ENCODE data around the gene RNF5. TPM values are rescaled to one million over a fixed set of nuclear protein-coding genes. Genes with fewer than 3 reads are reported as not detected.

The RNF5 gene
- total and polyA plus RNA-seq, 9 of the 15 experiments (the other 6 are each of a cell fraction or from before 2014, with no cell fraction given) = 62.2 to 245 (median 129) TPM

DNA sequence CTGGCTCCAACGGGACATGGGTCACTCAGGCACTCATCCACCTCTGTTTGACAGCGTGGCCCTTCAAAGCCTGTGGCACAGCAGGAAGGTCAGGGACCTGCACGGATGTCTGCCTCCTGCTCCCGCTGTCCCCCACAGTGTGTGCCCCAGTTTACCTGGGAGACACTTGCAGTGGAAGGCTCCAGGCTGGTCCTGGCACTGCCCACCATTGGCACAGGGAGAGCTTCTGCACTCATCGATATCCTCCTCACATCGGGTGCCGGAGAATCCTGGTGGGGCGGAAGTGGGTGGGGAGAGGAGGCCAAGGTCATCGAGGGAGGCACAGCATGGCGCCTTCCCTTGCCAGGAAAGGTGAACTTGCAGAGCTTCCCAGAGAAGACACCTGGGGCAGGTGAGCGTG is 38.8 kb downstream of the RNF5 start (continued):
- TF ChIP-seq HNRNPUL1 (IDR thresholded peaks at IDR 0.05; ENCODE audit: low read length) = no peak
- no peak for TF ChIP-seq FOXM1 (IDR thresholded peaks at IDR 0.05; ENCODE audit: low read depth)
- TF ChIP-seq FOXM1 (CRISPR knock-in tag; IDR thresholded peaks at IDR 0.05; ENCODE audit: low read depth) = no peak
- TF ChIP-seq YY1 (IDR thresholded peaks at IDR 0.05; ENCODE audit: borderline replicate concordance in 1 of 3, control insufficient read depth in 1 of 3, extremely low read depth in 1 of 3, insufficient read depth in 3 of 3, insufficient read length in 1 of 3, insufficient replicate concordance in 2 of 3, low read depth in 1 of 3, low read length in 2 of 3) = no peak
- no peak for TF ChIP-seq SMARCC2 (IDR thresholded peaks at IDR 0.05; ENCODE audit: low read depth)
- TF ChIP-seq, protein P1, sequence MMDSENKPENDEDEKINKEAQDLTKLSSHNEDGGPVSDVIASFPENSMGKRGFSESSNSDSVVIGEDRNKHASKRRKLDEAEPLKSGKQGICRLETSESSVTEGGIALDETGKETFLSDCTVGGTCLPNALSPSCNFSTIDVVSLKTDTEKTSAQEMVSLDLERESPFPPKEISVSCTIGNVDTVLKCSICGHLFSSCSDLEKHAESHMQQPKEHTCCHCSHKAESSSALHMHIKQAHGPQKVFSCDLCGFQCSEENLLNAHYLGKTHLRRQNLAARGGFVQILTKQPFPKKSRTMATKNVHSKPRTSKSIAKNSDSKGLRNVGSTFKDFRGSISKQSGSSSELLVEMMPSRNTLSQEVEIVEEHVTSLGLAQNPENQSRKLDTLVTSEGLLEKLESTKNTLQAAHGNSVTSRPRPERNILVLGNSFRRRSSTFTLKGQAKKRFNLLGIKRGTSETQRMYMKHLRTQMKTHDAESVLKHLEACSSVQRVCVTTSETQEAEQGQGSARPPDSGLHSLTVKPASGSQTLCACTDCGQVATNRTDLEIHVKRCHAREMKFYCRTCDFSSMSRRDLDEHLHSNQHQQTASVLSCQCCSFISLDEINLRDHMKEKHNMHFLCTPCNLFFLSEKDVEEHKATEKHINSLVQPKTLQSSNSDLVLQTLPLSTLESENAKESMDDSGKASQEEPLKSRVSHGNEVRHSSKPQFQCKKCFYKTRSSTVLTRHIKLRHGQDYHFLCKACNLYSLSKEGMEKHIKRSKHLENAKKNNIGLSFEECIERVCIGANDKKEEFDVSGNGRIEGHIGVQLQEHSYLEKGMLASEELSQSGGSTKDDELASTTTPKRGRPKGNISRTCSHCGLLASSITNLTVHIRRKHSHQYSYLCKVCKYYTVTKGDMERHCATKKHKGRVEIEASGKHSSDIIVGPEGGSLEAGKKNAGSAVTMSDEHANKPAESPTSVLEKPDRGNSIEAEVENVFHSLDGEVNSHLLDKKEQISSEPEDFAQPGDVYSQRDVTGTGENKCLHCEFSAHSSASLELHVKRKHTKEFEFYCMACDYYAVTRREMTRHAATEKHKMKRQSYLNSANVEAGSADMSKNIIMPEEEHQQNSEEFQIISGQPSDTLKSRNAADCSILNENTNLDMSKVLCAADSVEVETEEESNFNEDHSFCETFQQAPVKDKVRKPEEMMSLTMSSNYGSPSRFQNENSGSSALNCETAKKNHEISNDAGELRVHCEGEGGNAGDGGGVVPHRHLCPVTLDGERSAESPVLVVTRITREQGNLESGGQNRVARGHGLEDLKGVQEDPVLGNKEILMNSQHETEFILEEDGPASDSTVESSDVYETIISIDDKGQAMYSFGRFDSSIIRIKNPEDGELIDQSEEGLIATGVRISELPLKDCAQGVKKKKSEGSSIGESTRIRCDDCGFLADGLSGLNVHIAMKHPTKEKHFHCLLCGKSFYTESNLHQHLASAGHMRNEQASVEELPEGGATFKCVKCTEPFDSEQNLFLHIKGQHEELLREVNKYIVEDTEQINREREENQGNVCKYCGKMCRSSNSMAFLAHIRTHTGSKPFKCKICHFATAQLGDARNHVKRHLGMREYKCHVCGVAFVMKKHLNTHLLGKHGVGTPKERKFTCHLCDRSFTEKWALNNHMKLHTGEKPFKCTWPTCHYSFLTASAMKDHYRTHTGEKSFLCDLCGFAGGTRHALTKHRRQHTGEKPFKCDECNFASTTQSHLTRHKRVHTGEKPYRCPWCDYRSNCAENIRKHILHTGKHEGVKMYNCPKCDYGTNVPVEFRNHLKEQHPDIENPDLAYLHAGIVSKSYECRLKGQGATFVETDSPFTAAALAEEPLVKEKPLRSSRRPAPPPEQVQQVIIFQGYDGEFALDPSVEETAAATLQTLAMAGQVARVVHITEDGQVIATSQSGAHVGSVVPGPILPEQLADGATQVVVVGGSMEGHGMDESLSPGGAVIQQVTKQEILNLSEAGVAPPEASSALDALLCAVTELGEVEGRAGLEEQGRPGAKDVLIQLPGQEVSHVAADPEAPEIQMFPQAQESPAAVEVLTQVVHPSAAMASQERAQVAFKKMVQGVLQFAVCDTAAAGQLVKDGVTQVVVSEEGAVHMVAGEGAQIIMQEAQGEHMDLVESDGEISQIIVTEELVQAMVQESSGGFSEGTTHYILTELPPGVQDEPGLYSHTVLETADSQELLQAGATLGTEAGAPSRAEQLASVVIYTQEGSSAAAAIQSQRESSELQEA (IDR thresholded peaks at IDR 0.05; ENCODE audit: low read depth) = no peak
- TF ChIP-seq NR3C1 (CRISPR knock-in tag; IDR thresholded peaks at IDR 0.05) = no peak
- TF ChIP-seq COPS2 (conservative IDR thresholded peaks at IDR 0.05) = no peak
- TF ChIP-seq KDM2B (CRISPR knock-in tag; IDR thresholded peaks at IDR 0.05) = no peak
- TF ChIP-seq TRIM28 (IDR thresholded peaks at IDR 0.05) = no peak

All from K562 (cell line).